ENCODE data around the gene OLA1. TPM values are rescaled to one million over a fixed set of nuclear protein-coding genes. Genes with fewer than 3 reads are reported as not detected.

OLA1 gene
- total and polyA plus RNA-seq, 2 of the 13 experiments (the other 11 are each of a cell fraction or from before 2014, with no cell fraction given) = 153 to 241 TPM

DNA sequence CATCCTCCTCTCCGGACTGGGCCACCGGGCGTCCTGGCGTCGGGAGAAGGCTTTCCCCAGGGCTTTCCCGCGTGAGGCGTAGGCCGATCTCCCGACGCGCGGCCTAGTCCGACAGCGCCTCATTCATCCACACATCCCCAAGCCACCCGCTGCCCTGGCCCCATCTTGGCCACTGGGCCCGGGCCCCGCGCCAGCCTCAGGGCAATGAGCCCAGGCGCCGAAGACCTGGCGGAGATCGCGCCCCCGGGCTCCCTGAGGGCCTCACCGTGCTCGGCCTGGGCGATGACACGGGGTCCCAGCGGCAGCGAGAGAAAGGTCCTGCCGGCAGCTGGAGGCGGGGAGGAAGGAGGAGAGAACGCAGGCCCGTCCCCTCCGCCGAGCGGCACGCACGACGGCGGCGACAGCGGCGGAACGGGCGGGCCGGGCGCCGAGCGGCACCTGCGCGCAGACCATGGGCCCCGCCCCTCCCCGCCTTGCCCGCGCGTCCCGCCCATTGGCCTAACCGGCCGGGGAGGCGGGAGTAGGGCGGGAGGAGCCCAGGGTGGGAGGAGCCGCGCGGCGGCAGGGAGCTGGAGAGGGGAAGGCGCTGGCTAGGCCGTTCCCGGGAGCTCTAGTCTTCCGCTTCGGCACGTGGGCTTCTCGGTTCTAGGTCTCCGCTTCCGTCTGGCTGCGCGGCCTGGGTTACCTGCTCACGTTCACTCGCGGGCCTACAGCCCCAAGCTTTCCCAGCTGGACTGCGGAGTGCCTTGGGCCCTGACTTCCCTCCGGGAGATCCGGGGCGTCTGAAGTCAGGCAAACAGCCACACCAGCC is at the start of gene OLA1 (continued):
- TF ChIP-seq, protein P1, sequence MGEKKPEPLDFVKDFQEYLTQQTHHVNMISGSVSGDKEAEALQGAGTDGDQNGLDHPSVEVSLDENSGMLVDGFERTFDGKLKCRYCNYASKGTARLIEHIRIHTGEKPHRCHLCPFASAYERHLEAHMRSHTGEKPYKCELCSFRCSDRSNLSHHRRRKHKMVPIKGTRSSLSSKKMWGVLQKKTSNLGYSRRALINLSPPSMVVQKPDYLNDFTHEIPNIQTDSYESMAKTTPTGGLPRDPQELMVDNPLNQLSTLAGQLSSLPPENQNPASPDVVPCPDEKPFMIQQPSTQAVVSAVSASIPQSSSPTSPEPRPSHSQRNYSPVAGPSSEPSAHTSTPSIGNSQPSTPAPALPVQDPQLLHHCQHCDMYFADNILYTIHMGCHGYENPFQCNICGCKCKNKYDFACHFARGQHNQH (CRISPR knock-in tag; IDR thresholded peaks at IDR 0.05) = peak; percentile 68; the same call in 1 of the 2 replicates
- TF ChIP-seq ZSCAN30 (CRISPR knock-in tag; IDR thresholded peaks at IDR 0.05) = peak; percentile 66; the same call in 1 of the 2 replicates
- peak; percentile 85 for TF ChIP-seq HNRNPK (IDR thresholded peaks at IDR 0.05; ENCODE audit: low read depth, low read length, poor library complexity, severe bottlenecking)
- TF ChIP-seq, protein P2, sequence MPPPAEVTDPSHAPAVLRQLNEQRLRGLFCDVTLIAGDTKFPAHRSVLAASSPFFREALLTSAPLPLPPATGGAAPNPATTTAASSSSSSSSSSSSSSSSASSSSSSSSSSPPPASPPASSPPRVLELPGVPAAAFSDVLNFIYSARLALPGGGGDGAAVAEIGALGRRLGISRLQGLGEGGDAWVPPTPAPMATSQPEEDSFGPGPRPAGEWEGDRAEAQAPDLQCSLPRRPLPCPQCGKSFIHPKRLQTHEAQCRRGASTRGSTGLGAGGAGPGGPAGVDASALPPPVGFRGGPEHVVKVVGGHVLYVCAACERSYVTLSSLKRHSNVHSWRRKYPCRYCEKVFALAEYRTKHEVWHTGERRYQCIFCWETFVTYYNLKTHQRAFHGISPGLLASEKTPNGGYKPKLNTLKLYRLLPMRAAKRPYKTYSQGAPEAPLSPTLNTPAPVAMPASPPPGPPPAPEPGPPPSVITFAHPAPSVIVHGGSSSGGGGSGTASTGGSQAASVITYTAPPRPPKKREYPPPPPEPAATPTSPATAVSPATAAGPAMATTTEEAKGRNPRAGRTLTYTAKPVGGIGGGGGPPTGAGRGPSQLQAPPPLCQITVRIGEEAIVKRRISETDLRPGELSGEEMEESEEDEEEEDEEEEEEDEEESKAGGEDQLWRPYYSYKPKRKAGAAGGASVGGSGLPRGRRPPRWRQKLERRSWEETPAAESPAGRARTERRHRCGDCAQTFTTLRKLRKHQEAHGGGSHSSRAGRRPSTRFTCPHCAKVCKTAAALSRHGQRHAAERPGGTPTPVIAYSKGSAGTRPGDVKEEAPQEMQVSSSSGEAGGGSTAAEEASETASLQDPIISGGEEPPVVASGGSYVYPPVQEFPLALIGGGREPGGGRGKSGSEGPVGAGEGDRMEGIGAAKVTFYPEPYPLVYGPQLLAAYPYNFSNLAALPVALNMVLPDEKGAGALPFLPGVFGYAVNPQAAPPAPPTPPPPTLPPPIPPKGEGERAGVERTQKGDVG (CRISPR knock-in tag; IDR thresholded peaks at IDR 0.05; ENCODE audit: borderline replicate concordance) = peak; percentile 67; the same call in 1 of the 2 replicates
- TF ChIP-seq ZNF431 (CRISPR knock-in tag; IDR thresholded peaks at IDR 0.05; ENCODE audit: borderline replicate concordance, low read depth) = peak; percentile 68; the same call in 1 of the 2 replicates
- TF ChIP-seq ZNF839 (CRISPR knock-in tag; IDR thresholded peaks at IDR 0.05; ENCODE audit: borderline replicate concordance) = 0 out of 2 replicates have a peak, but pooled peaks have one; percentile 26
- TF ChIP-seq, protein P3, sequence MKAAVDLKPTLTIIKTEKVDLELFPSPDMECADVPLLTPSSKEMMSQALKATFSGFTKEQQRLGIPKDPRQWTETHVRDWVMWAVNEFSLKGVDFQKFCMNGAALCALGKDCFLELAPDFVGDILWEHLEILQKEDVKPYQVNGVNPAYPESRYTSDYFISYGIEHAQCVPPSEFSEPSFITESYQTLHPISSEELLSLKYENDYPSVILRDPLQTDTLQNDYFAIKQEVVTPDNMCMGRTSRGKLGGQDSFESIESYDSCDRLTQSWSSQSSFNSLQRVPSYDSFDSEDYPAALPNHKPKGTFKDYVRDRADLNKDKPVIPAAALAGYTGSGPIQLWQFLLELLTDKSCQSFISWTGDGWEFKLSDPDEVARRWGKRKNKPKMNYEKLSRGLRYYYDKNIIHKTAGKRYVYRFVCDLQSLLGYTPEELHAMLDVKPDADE (CRISPR knock-in tag; IDR thresholded peaks at IDR 0.05) = peak; percentile 72; the same call in 1 of the 2 replicates
- peak; percentile 85 for TF ChIP-seq ZNF335 (CRISPR knock-in tag; IDR thresholded peaks at IDR 0.05)
- peak; percentile 21; the same call in 1 of the 2 replicates for TF ChIP-seq JUND (CRISPR knock-in tag; IDR thresholded peaks at IDR 0.05)
- TF ChIP-seq NFYC (CRISPR knock-in tag; IDR thresholded peaks at IDR 0.05) = peak; percentile 80
- TF ChIP-seq ZKSCAN5 (CRISPR knock-in tag; IDR thresholded peaks at IDR 0.05) = 0 out of 2 replicates have a peak, but pooled peaks have one; percentile 56
- TF ChIP-seq, protein P4, sequence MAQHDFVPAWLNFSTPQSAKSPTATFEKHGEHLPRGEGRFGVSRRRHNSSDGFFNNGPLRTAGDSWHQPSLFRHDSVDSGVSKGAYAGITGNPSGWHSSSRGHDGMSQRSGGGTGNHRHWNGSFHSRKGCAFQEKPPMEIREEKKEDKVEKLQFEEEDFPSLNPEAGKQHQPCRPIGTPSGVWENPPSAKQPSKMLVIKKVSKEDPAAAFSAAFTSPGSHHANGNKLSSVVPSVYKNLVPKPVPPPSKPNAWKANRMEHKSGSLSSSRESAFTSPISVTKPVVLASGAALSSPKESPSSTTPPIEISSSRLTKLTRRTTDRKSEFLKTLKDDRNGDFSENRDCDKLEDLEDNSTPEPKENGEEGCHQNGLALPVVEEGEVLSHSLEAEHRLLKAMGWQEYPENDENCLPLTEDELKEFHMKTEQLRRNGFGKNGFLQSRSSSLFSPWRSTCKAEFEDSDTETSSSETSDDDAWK (CRISPR knock-in tag; IDR thresholded peaks at IDR 0.05) = no peak
- TF ChIP-seq, protein P5, sequence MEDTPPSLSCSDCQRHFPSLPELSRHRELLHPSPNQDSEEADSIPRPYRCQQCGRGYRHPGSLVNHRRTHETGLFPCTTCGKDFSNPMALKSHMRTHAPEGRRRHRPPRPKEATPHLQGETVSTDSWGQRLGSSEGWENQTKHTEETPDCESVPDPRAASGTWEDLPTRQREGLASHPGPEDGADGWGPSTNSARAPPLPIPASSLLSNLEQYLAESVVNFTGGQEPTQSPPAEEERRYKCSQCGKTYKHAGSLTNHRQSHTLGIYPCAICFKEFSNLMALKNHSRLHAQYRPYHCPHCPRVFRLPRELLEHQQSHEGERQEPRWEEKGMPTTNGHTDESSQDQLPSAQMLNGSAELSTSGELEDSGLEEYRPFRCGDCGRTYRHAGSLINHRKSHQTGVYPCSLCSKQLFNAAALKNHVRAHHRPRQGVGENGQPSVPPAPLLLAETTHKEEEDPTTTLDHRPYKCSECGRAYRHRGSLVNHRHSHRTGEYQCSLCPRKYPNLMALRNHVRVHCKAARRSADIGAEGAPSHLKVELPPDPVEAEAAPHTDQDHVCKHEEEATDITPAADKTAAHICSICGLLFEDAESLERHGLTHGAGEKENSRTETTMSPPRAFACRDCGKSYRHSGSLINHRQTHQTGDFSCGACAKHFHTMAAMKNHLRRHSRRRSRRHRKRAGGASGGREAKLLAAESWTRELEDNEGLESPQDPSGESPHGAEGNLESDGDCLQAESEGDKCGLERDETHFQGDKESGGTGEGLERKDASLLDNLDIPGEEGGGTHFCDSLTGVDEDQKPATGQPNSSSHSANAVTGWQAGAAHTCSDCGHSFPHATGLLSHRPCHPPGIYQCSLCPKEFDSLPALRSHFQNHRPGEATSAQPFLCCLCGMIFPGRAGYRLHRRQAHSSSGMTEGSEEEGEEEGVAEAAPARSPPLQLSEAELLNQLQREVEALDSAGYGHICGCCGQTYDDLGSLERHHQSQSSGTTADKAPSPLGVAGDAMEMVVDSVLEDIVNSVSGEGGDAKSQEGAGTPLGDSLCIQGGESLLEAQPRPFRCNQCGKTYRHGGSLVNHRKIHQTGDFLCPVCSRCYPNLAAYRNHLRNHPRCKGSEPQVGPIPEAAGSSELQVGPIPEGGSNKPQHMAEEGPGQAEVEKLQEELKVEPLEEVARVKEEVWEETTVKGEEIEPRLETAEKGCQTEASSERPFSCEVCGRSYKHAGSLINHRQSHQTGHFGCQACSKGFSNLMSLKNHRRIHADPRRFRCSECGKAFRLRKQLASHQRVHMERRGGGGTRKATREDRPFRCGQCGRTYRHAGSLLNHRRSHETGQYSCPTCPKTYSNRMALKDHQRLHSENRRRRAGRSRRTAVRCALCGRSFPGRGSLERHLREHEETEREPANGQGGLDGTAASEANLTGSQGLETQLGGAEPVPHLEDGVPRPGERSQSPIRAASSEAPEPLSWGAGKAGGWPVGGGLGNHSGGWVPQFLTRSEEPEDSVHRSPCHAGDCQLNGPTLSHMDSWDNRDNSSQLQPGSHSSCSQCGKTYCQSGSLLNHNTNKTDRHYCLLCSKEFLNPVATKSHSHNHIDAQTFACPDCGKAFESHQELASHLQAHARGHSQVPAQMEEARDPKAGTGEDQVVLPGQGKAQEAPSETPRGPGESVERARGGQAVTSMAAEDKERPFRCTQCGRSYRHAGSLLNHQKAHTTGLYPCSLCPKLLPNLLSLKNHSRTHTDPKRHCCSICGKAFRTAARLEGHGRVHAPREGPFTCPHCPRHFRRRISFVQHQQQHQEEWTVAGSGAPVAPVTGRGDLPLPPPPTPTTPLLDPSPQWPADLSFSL (CRISPR knock-in tag; IDR thresholded peaks at IDR 0.05) = peak; percentile 15; the same call in 1 of the 2 replicates

All from HepG2 (cell line).